K562 (cell line): ENCODE results near the gene BRD4. TPM values are rescaled to one million over a fixed set of nuclear protein-coding genes. Genes with fewer than 3 reads are reported as not detected.

Experiments used
- ATAC-seq: fragments of 200-7000 bp; cut with Tn5 transposase; 3 replicates; pipeline ENCODE4 v1.9.1; 2020; ENCODE audit warnings: moderate library complexity
- BruUV-seq: library from RNA; stranded (reverse); fragments of 400-500 nt; replicated peaks from 2 replicates; lab custom pipeline; 2021; lab: Mats Ljungman, UMichigan
- CTCF ChIA-PET: fragments of 300-600 bp; formaldehyde crosslinking; extraction: SDS; loops from one replicate; lab custom pipeline; 2021; ENCODE audit warnings: low intra/inter-chr PET ratio; lab: Yijun Ruan, JAX
- POLR2A ChIA-PET: fragments of 300-600, 350-650 bp; sonication (Branson Sonifier 250); formaldehyde crosslinking; extraction: SDS; loops from one replicate; lab custom pipeline; 2021; ENCODE audit warnings: antibody characterized with exemption, inconsistent platforms; lab: Yijun Ruan, JAX
- DNase-seq, 4 experiments: peaks; one replicate each; pipeline versions ENCODE4 v3.0.0 to v3.0.0-alpha.2; 2011 to 2018; ENCODE audit warnings: low spot score in 3 of 4, mixed read lengths in 3 of 4; ENCODE audit errors: extremely low read depth in 1 of 4
- FAIRE-seq: peaks from 2 replicates; lab custom pipeline; 2011; peaks lifted over from hg19 to GRCh38; lab: Jason Lieb, UNC
- H2AFZ ChIP-seq: 2 replicates; pipeline ENCODE4 v1.6.0; 2011; ENCODE audit warnings: low read depth, low read length, control low read depth, inconsistent platforms
- H3K27ac ChIP-seq: fragments of 200-600 bp; 3 replicates; pipeline ENCODE4 v1.8.0; 2011; ENCODE audit warnings: low read depth, mild to moderate bottlenecking, control low read depth, inconsistent platforms, low read length, moderate library complexity, mixed read lengths; ENCODE audit errors: extremely low read depth
- H3K27me3 ChIP-seq, 2 experiments: fragments of 300-600 bp in 1 of 2; 2 replicates in 1 of 2; 3 replicates in 1 of 2; pipeline versions ENCODE4 v1.6.0 to v1.8.0; 2011; ENCODE audit warnings: inconsistent platforms in 2 of 2, low read length in 2 of 2, mild to moderate bottlenecking in 1 of 2, mixed read lengths in 1 of 2, moderate library complexity in 1 of 2; ENCODE audit not compliant: control insufficient read depth in 2 of 2, insufficient read depth in 2 of 2
- H3K36me3 ChIP-seq: fragments of 300-600 bp; 3 replicates; pipeline ENCODE4 v1.8.0; 2011; ENCODE audit warnings: mild to moderate bottlenecking, low read length, inconsistent platforms; ENCODE audit not compliant: control insufficient read depth, insufficient read depth
- H3K4me1 ChIP-seq, 2 experiments: fragments of 200-600 bp in 1 of 2; replicated peaks in 1 of 2; 2 replicates in 1 of 2; 3 replicates in 1 of 2; pipeline versions ENCODE4 v1.5.1 to v1.8.0; 2011; ENCODE audit warnings: inconsistent platforms in 2 of 2, low read length in 2 of 2, mild to moderate bottlenecking in 1 of 2, mixed read lengths in 1 of 2, moderate library complexity in 1 of 2; ENCODE audit not compliant: control insufficient read depth in 2 of 2, insufficient read depth in 2 of 2
- H3K4me2 ChIP-seq: 2 replicates; pipeline ENCODE4 v1.6.1; 2011; ENCODE audit warnings: low read length, control low read depth, inconsistent platforms, mixed read lengths; ENCODE audit not compliant: insufficient read depth
- H3K4me3 ChIP-seq: fragments of 200-600 bp; sonication (generic), shearing (Covaris generic); 2 replicates; pipeline ENCODE4 v1.5.1; 2016; ENCODE audit warnings: control low read depth, inconsistent platforms
- H3K79me2 ChIP-seq: fragments of 200-600 bp; 3 replicates; pipeline ENCODE4 v1.8.0; 2011; ENCODE audit warnings: low read length, inconsistent platforms; ENCODE audit not compliant: control insufficient read depth, insufficient read depth
- H3K9ac ChIP-seq, 2 experiments: 2 replicates each; pipeline versions ENCODE4 v1.6.0 to v1.6.1; 2011; ENCODE audit warnings: low read depth in 2 of 2, low read length in 2 of 2, control low read depth in 1 of 2, inconsistent platforms in 1 of 2, mild to moderate bottlenecking in 1 of 2, mixed read lengths in 1 of 2; ENCODE audit not compliant: insufficient read depth in 1 of 2
- H3K9me1 ChIP-seq: one replicate; pipeline ENCODE4 v1.6.0; 2011; ENCODE audit warnings: inconsistent platforms, mild to moderate bottlenecking, low read length, moderate library complexity; ENCODE audit not compliant: control insufficient read depth, insufficient read depth
- H3K9me3 ChIP-seq: replicated peaks from 2 replicates; pipeline ENCODE4 v1.5.1; 2011; ENCODE audit warnings: low read depth, low read length, inconsistent platforms; ENCODE audit not compliant: control insufficient read depth, insufficient read depth
- H4K20me1 ChIP-seq: replicated peaks from 2 replicates; pipeline ENCODE4 v1.6.1; 2011; ENCODE audit warnings: low read length, inconsistent platforms, mixed read lengths; ENCODE audit not compliant: control insufficient read depth, insufficient read depth
- HINFP ChIP-seq: fragments of 450-650 bp; conservative IDR thresholded peaks from 2 replicates; pipeline ENCODE4 v1.6.1; 2016; ENCODE audit warnings: missing genetic modification characterization, low read depth, mild to moderate bottlenecking, control low read depth, missing compliant biosample characterization
- JUND ChIP-seq, 2 experiments: IDR thresholded peaks; 2 replicates in 1 of 2; 3 replicates in 1 of 2; pipeline ENCODE4 v1.6.1; 2011; ENCODE audit warnings: borderline replicate concordance in 2 of 2, low read depth in 2 of 2, low read length in 2 of 2, improper control_type of control experiment in 1 of 2, missing biosample characterization in 1 of 2, missing genetic modification characterization in 1 of 2, missing genetic modification reagents in 1 of 2
- MCM3 ChIP-seq: fragments of 450-650 bp; IDR thresholded peaks from 2 replicates; pipeline ENCODE4 v1.6.1; 2016
- MIER1 ChIP-seq: fragments of 450-650 bp; IDR thresholded peaks from 2 replicates; pipeline ENCODE4 v1.6.1; 2016; ENCODE audit warnings: antibody characterized with exemption, mild to moderate bottlenecking, low read depth
- POLR2H ChIP-seq: IDR thresholded peaks from 2 replicates; pipeline ENCODE4 v1.6.1; 2016; ENCODE audit warnings: missing genetic modification characterization, low read depth, mild to moderate bottlenecking, control low read depth, missing compliant biosample characterization, moderate library complexity
- SNRNP70 ChIP-seq: fragments of 200-400 bp; formaldehyde crosslinking; optimal IDR thresholded peaks from 2 replicates; pipeline ENCODE3; 2017; ENCODE audit warnings: low read depth, low read length
- ZBTB33 ChIP-seq: sonication (generic); formaldehyde crosslinking; IDR thresholded peaks from 2 replicates; pipeline ENCODE4 v1.8.1; 2023; ENCODE audit warnings: mild to moderate bottlenecking, missing genetic modification reagents
- ZNF436 ChIP-seq: fragments of 250-450, 450-650 bp; sonication (Bioruptor Pico); formaldehyde crosslinking; IDR thresholded peaks from 2 replicates; pipeline ENCODE4 v1.7.0; 2020; ENCODE audit warnings: mild to moderate bottlenecking
- ZNF507 ChIP-seq: conservative IDR thresholded peaks from 2 replicates; pipeline ENCODE4 v1.6.1; 2017; ENCODE audit warnings: missing genetic modification characterization, missing compliant biosample characterization
- WGBS: fragments of 100-300 bp; shearing (Covaris generic); methylation state at CpG from one replicate; pipeline ENCODE4 v1.1.6; 2016; ENCODE audit warnings: low coverage, mixed read lengths; ENCODE audit not compliant: insufficient coverage; ENCODE audit errors: missing lambda C conversion rate; 5-methylcytosine and 5-hydroxymethylcytosine counted together
- in situ Hi-C: fragments of 300-500 bp; cut with MboI; formaldehyde crosslinking; loops from 4 replicates; pipeline ENCODE4 v1.15.0; 2018; ENCODE audit warnings: inconsistent platforms, mixed read lengths
- intact Hi-C: fragments of 100-400 bp; cut with micrococcal nuclease; formaldehyde crosslinking; loops from 2 replicates; pipeline ENCODE4 v1.14.2; 2022
- polyA plus RNA-seq, 8 experiments: library from polyadenylated mRNA; depleted of rRNA in 4 of 8; stranded (reverse) in 5 of 8; unstranded in 3 of 8; fragments of >200 nt; fragmentation: Nextera tagmentation in 2 of 8; fragmentation: Illumina TruSeq in 1 of 8; extraction: Ambion mirVana in 2 of 8; extraction: Trizol in 1 of 8; gene quantifications; 2 replicates each; pipeline versions ENCODE4 v1.2.1 to v1.2.3, GENCODE V29; 2011 to 2014; ENCODE audit warnings: inconsistent platforms in 1 of 8, missing spikeins in 1 of 8
- total RNA-seq, 7 experiments: library from RNA; depleted of rRNA in 6 of 7; stranded (reverse); fragments of >200 nt in 6 of 7; fragmentation: Illumina TruSeq in 2 of 7; extraction: Trizol in 2 of 7; gene quantifications; 2 replicates each; pipeline versions ENCODE4 v1.2.1 to v1.2.3, GENCODE V29; 2011 to 2021; ENCODE audit warnings: low replicate concordance in 1 of 7

The BRD4 gene
- total and polyA plus RNA-seq, 9 of the 15 experiments (the other 6 are each of a cell fraction or from before 2014, with no cell fraction given), result 1.8 to 105 (median 15.6) TPM

- H3K9ac ChIP-seq, result peak overlapping the region in 1 of 2 experiments; percentile 24; a peak in 1 of 4 replicates
- no peak overlapping the region for H3K4me3 ChIP-seq
- H2AFZ ChIP-seq, result no peak overlapping the region
- no peak overlapping the region for H3K27ac ChIP-seq
- intact Hi-C loops (no loop called here), in situ Hi-C loops (no loop called here)
- peaks cover 4 to 10% of the 10 kb centered on the region in 2 experiments; a peak in 3 of 5 replicates for H3K4me1 ChIP-seq
- DNase-seq (no peak), ATAC-seq (no peak), FAIRE-seq (no peak)
- no peak for TF ChIP-seq SNRNP70
- TF ChIP-seq MIER1, result no peak
- no peak for TF ChIP-seq ZBTB33
- TF ChIP-seq JUND (IDR thresholded peaks at IDR 0.05; ENCODE audit: borderline replicate concordance, low read depth, low read length), result no peak
- TF ChIP-seq JUND (tag; IDR thresholded peaks at IDR 0.05; ENCODE audit: borderline replicate concordance, low read depth, low read length), result no peak
- TF ChIP-seq POLR2H (tag), result no peak
- TF ChIP-seq ZNF436, result no peak
- TF ChIP-seq MCM3, result no peak
- no peak for TF ChIP-seq ZNF507
- TF ChIP-seq HINFP (tag), result no peak
- peaks cover 71% of the 10 kb centered on the region for H3K36me3 ChIP-seq
- ChIA-PET CTCF (no interaction called here), POLR2A (interaction anchor here (1.5 kb wide), 1 partner anchor 8 kb away, joined by 8 read pairs; no protein-coding TSS in a partner anchor)
- peaks cover 4% of the 10 kb centered on the region for H3K9me1 ChIP-seq
- no peaks in the 10 kb centered on the region for H3K27me3 ChIP-seq
- peaks cover 73% of the 10 kb centered on the region for H4K20me1 ChIP-seq
- WGBS, result 100% methylated on average over 3 of the region's 4 CpGs
- H3K4me2 ChIP-seq, result no peak overlapping the region
- H3K79me2 ChIP-seq, result peaks cover 99% of the 10 kb centered on the region
- no TSS peak for BruUV-seq
- no peaks in the 10 kb centered on the region for H3K9me3 ChIP-seq
Observed at GRCh38 chr19:15274477-15274876, 57.9 kb downstream of the BRD4 start.
